GM12875 (cell line): Measurements from ENCODE around the gene IFIT1B.
"Not testable (repeated sequence)": the region's sequence is repeated elsewhere in the genome, so short reads cannot be mapped to it uniquely, and the experiment has no call there.

Experiments
- H3K4me3 ChIP-seq: one replicate; pipeline ENCODE4 v1.5.1; 2011; ENCODE audit warnings: low read depth, low read length, control low read depth
- CTCF ChIP-seq: IDR thresholded peaks from 2 replicates; pipeline ENCODE4 v1.5.1; 2011; ENCODE audit warnings: low read depth, mild to moderate bottlenecking, control low read depth, inconsistent platforms, low read length, moderate library complexity, borderline replicate concordance; ENCODE audit not compliant: insufficient read depth

IFIT1B gene

DNA sequence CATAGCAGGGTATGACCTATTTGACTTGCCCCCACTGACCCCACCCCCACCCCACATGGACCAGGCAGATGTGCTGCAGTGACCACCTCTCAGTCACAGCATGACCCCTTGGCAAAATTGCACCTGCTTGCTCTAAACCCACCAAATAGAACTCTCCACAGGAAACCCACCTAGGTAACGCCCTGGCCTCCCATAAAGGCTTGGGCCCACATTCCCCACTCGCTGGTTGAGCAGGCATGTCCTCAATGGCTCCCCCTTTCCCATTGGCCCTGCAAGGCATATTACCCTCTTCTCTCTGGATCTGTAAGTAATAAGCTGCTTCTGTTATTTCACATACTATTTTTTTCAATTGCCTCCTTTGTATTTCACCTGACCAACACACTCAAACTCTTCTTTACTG is 17.3 kb downstream of the IFIT1B start:
- H3K4me3 ChIP-seq = no peak overlapping the region
- TF ChIP-seq CTCF = no peak

GRCh38 chr10:89398003-89398749 is 20.3 kb downstream of the IFIT1B start:
- H3K4me3 ChIP-seq = no peak overlapping the region
- TF ChIP-seq CTCF = no peak

DNA sequence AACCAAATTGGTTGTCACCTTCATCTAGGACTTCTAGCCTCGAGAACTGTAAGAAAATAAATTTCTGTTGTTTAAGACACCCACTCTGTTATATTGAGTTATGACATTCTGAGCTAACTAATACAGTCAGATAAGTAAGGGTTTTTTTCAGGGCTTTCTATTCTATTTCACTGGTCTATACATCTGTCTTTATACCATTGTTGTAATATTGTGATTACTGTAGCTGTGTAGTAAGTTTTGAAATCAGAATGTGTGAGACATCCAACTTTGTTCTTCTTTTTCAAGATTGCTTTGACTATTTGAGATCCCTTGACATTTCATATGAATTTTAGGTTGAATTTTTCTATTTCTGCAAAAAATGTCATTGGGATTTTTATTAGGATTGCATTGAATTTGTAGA is 22.1 kb downstream of the IFIT1B start:
- H3K4me3 ChIP-seq = no peak overlapping the region
- no peak for TF ChIP-seq CTCF

DNA sequence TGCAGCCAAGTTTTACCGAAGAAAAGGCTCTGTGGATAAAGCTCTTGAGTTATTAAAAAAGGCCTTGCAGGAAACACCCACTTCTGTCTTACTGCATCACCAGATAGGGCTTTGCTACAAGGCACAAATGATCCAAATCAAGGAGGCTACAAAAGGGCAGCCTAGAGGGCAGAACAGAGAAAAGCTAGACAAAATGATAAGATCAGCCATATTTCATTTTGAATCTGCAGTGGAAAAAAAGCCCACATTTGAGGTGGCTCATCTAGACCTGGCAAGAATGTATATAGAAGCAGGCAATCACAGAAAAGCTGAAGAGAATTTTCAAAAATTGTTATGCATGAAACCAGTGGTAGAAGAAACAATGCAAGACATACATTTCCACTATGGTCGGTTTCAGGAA is 25.2 kb downstream of the IFIT1B start:
- H3K4me3 ChIP-seq = no peak overlapping the region
- no peak for TF ChIP-seq CTCF

DNA sequence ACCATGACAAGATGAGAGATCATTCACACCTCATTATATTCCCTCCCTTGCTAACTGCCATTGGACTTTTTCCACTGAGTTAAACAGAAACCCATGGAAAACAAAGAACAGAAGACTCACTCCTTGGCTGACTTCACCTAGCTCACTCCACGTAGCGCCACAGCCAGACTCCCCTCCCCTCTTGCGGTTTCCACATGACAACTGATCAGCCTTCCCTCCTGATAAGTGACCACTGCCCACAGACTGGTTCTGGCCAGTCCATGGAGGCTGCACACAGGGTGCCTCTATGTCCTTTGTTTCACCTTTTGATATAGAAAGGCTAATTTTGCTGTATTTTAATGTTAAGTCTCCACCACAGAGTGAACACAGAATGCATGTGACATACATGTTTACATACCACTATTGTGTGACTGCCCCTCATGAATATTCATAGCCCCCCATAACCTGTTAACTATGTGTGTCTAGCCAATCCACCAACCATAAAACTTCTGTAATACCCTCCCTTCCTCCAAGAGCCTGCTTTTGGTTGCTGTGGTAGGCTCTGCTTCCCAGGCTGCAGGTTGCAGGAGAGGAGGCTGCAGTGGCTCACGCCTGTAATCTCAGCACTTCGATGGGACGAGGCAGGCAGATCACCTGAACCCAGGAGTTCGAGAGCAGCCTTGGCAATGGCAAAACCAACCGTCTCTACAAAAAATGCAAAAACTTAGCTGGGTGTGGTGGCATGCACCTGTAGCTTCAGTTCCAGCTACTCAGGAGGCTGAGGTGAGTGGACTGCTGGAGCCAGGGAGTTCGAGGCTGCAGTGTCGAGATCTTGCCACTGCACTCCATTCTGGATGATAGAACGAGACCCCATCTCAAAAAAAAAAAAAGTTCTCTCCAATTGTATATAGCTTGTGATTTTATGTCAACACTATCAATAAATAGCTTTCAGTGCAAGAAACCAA is 26.5 kb downstream of the IFIT1B start:
- H3K4me3 ChIP-seq = no peak overlapping the region
- no peak for TF ChIP-seq CTCF

GRCh38 chr10:89406178-89406577 is 28.3 kb downstream of the IFIT1B start:
- not testable (repeated sequence) for H3K4me3 ChIP-seq

GRCh38 chr10:89407792-89408191 is 29.9 kb downstream of the IFIT1B start:
- not testable (repeated sequence) for H3K4me3 ChIP-seq

- H3K4me3 ChIP-seq = not testable (repeated sequence)
Measured at GRCh38 chr10:89409282-89409681, 31.4 kb downstream of the IFIT1B start.

DNA sequence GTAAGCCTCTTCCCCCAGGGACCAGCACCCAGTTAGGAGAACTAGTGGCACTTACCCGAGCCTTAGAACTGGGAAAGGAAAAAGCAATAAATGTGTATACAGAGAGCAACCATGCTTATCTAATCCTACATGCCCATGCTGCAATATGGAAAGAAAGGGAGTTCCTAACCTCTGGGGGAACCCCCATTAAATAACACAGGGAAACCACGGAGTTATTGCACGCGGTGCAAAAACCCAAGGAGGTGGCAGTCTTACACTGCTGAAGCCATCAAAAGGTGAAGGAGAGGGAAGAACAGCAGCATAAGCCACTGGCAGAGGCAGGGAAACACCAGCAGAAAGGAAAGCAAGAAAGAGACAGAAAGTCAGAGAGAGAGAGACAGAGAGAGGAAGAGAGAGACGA is 32.7 kb downstream of the IFIT1B start:
- not testable (repeated sequence) for H3K4me3 ChIP-seq

DNA sequence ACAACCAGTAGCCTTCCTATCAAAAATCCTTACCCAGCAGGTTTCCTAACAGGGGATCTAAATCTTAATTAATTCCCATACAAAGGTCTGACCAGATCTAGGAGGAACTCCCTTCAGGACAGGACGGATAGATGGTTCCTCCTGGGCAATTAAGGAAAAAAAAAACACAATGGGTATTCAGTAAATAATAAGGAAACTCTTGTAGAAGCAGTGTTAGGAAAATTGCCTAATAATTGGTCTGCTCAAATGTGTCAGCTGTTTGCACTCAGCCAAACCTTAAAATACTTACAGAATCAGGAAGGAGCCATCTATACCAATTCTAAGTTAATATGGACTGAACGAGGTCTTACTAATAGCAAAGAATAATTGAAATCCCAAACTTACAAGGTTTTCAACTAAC is 33.3 kb downstream of the IFIT1B start:
- H3K4me3 ChIP-seq = not testable (repeated sequence)

GRCh38 chr10:89412276-89412675 is 34.4 kb downstream of the IFIT1B start:
- not testable (repeated sequence) for H3K4me3 ChIP-seq
